Right cardiac atrium (tissue), 5 donors: ENCODE measurements around the gene NR2E1. TPM values are rescaled to one million over a fixed set of nuclear protein-coding genes. Genes with fewer than 3 reads are reported as not detected.

Experiments used
- ATAC-seq, 2 donors: fragments of 200-7000 bp; cut with Tn5 transposase; one replicate each; pipeline versions ENCODE4 v1.8.0 to v1.9.1; 2020; ENCODE audit warnings: moderate library complexity in 2 of 2, mild to moderate bottlenecking in 1 of 2
- DNase-seq, 3 donors: peaks; one replicate each; pipeline ENCODE4 v3.0.0-alpha.2; 2020
- H3K27ac ChIP-seq: one replicate; pipeline ENCODE4 v1.5.1; 2013; ENCODE audit warnings: mild to moderate bottlenecking, low read length, control low read depth, moderate library complexity
- H3K27me3 ChIP-seq: one replicate; pipeline ENCODE4 v1.6.1; 2013; ENCODE audit not compliant: control insufficient read depth, insufficient read depth
- H3K4me1 ChIP-seq: one replicate; pipeline ENCODE4 v1.6.1; 2013; ENCODE audit warnings: low read length; ENCODE audit not compliant: control insufficient read depth, insufficient read depth
- H3K4me3 ChIP-seq: one replicate; pipeline ENCODE4 v1.5.1; 2013; ENCODE audit warnings: low read length, control low read depth
- H3K9me3 ChIP-seq: one replicate; pipeline ENCODE4 v1.6.1; 2013; ENCODE audit warnings: low read length; ENCODE audit not compliant: control insufficient read depth
- WGBS: extraction: QIAGEN DNeasy Blood & Tissue Kit; methylation state at CpG from one replicate; pipeline ENCODE4 v1.1.7; 2013; 5-methylcytosine and 5-hydroxymethylcytosine counted together
- intact Hi-C, 4 donors: fragments of 100-400 bp; cut with DNase I; formaldehyde crosslinking; loops; one replicate each; pipeline versions ENCODE4 v1.11.0 to v1.14.0; 2022 to 2023
- polyA plus RNA-seq: library from polyadenylated mRNA; stranded (reverse); fragments of 200-250 nt; gene quantifications from one replicate; pipeline ENCODE4 v1.2.3, GENCODE V29; 2013
- total RNA-seq, 4 donors: library from RNA; stranded (reverse); fragmentation: NEBNext Ultra II Directional; extraction: Animal tissue kit (Norgen Biotek cat#: 25700); gene quantifications; one replicate each; pipeline ENCODE4 v1.2.1, GENCODE V29; 2021
- donor health status: healthy with polysubstance abuse.
- donor health status: DM: no; HTN: yes; CAD: no.
- donor health status: DM: no; HTN: no; CAD: no.
- donor health status: DM: no; HTN: yes; CAD: no; lungs with severe emphysema.
- donor health status: DM: yes; HTN: yes; CAD: no.

The NR2E1 gene
- total and polyA plus RNA-seq, 5 donors: not detected

DNA sequence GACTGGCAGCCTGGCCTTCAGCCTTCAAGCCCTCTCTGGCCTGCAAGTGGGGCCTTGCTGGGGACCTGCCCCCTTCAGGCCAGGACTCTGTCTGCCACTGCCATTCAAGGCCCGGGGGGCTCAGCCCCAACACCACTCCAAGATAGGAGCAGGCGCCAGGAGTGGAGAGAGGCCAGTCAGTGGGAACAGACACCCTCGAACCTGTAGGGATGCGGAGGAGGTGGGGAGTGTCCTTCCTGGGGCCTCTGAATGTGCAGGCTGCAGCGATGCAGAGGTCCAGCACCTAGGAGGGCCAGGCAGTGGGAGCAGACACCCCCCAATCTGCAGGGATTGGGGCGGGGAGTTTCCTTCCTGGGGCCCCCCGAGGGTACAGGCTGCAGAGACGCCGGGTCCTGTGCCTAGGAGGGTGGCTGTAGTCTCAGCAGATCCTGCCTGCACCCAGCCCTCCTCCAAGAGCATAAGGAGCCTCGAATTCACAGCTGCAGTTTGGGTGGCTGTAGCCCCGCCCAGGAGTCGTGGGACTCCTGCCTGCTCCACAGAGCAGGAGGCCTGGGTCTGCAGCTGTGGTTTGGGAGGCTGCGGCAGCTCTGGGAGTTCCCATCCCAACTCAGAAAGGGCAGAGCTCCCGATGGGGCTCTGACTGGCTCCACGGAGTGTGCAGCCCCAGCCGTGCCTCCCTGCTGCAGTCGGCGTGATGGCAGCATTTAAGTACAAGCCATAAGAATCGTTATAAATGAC lies 33.1 kb downstream of the NR2E1 start:
- intact Hi-C loops: no loop called here
- Histone ChIP-seq H3K27ac (no peak overlapping the region), H3K4me1 (no peaks in the 10 kb centered on the region), H3K9me3 (no peaks in the 10 kb centered on the region), H3K27me3 (no peaks in the 10 kb centered on the region), H3K4me3 (no peak overlapping the region)
- DNase-seq (no peak), ATAC-seq (no peak)
- 84% methylated on average over 19 of the region's 19 CpGs for WGBS

DNA sequence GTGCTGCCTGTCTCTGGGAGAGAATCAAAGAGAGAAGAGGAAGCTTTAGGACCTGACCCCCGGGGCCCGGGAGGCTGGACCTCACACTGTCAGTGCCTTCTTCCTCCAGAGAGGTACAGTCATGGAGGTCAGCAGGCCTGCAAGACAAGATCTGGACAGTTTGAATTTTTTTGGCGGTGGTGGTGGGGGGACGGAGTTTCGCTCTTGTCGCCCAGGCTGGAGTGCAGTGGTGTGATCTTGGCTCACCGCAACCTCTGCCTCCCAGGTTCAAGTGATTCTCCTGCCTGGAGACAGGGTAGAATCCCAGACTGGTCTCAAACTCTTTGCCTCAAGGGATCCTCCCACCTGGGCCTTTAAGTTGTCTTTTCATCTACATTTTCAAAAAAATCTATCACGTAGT lies 34.4 kb downstream of the NR2E1 start:
- no peaks in the 10 kb centered on the region for H3K9me3 ChIP-seq
- intact Hi-C loops: no loop called here
- DNase-seq: no peak
- H3K4me3 ChIP-seq: no peak overlapping the region
- no peak for ATAC-seq
- H3K27ac ChIP-seq: no peak overlapping the region
- no peaks in the 10 kb centered on the region for H3K27me3 ChIP-seq
- 94% methylated on average over 8 of the region's 8 CpGs for WGBS
- H3K4me1 ChIP-seq: no peaks in the 10 kb centered on the region

DNA sequence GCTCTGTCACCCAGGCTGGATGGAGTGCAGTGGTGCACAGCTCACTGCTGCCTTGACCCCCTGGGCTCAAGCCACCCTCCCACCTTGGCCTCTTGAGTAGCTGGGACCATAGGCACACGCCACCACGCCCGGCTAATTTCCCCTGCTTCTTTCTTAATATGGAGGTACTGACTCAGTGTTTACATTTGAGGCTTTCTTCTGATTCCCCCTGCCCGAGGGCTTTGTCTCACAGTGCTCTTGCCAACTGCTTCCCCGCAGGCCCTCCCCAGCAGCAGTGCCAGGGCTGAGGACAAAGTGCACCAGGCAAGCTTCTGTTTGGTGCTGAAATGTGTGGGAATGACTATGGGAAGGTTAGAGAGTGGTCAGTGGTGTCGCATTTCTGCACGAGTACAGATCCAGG lies 34.8 kb downstream of the NR2E1 start:
- DNase-seq: no peak
- no peak for ATAC-seq
- Histone ChIP-seq H3K4me3 (no peak overlapping the region), H3K27ac (no peak overlapping the region), H3K4me1 (no peaks in the 10 kb centered on the region), H3K27me3 (no peaks in the 10 kb centered on the region), H3K9me3 (no peaks in the 10 kb centered on the region)
- intact Hi-C loops: no loop called here
- 86% methylated on average over 7 of the region's 7 CpGs for WGBS

DNA sequence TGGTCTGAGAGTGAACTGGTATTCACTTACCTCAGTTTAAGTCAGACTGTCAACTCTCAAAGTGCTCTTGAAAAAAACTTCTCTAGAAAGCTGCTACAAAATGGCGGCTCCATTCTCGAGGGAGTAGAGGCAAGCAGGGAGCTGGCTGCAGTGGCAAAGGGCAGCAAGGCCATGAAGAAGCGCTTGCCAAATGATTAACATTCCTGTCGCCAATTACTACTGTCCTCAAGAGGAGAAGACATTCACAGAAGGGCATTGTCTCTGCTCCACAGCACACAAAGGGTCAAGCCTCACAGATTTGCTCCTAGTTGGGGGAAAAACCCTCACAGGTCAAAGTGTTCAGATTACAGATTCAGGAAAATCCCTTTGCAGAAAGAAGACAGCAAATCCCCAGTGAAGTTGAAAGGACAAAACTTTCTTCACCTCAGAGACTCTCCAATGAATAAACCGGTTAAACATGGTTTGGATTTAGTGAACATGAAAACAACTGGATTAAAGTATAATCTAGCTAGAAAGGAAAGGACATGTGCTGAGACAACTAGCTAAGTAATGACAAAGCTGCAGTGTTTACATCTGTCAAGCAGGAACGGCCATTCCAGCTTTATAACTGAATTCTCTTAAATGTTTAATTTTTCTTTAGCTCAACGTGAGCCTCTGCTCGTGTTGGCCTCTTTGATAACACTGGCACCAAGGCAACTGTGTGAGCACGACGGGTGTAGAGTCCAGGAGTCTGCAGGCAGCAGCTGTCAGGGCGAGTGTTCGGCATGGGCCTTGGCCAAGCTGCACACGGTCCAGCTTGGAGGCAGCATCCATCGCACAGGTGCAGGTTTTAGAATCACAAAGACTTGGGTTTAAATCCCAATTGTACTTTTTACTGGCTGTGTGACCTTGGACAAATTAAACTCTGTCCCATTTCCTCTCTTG lies 37.6 kb downstream of the NR2E1 start:
- DNase-seq (no peak), ATAC-seq (no peak)
- 71% methylated on average over 14 of the region's 14 CpGs for WGBS
- Histone ChIP-seq H3K27me3 (no peaks in the 10 kb centered on the region), H3K27ac (no peak overlapping the region), H3K9me3 (no peaks in the 10 kb centered on the region), H3K4me3 (no peak overlapping the region), H3K4me1 (no peaks in the 10 kb centered on the region)
- intact Hi-C loops: no loop called here

DNA sequence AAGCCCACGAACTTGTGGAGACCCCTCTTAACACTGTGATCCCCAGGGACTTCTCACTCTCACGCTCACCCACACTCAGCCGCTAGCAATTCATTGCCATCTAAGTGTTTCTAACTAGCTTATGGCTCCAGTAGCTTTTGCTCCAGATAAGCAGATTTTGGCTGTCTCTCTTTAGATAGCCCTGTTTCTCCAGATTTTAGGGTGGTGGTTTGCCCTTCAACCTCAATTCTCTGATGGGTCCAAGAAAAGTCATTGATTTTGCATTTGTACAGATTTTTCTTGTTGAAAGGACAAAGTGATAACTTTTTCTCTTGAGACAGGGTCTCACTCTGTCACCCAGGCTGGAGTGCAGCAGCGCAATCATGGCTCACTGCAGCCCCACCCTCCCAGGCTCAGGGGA lies 41.2 kb downstream of the NR2E1 start:
- ATAC-seq: no peak
- Histone ChIP-seq H3K27me3 (no peaks in the 10 kb centered on the region), H3K4me1 (peaks cover 4% of the 10 kb centered on the region), H3K9me3 (no peaks in the 10 kb centered on the region), H3K27ac (no peak overlapping the region), H3K4me3 (no peak overlapping the region)
- intact Hi-C loops: no loop called here
- DNase-seq: no peak
- 93% methylated on average over 4 of the region's 4 CpGs for WGBS

DNA sequence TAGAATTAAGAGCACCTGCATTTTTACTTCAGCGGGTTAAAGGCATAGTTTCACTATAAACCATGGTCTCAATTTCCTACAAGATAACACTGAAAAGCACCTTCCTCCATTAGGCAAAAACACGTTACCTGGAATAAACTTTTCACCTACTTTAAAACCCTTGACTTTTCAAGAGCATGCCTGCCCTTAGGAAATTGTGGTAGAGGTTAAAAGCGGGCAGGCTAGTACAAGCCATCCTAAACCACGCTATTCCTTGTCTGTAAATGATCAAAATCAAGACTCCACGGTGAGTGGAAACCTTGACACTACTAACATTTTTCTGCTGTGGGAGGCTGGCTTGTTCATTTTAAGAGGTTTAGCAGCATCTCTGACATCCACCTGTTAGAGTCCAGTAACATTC lies 43.9 kb downstream of the NR2E1 start:
- intact Hi-C loops: no loop called here
- ATAC-seq (no peak), DNase-seq (no peak)
- Histone ChIP-seq H3K4me3 (no peak overlapping the region), H3K27ac (no peak overlapping the region), H3K9me3 (no peaks in the 10 kb centered on the region), H3K4me1 (peaks cover 4% of the 10 kb centered on the region), H3K27me3 (no peaks in the 10 kb centered on the region)
- 93% methylated on average over 5 of the region's 5 CpGs for WGBS

DNA sequence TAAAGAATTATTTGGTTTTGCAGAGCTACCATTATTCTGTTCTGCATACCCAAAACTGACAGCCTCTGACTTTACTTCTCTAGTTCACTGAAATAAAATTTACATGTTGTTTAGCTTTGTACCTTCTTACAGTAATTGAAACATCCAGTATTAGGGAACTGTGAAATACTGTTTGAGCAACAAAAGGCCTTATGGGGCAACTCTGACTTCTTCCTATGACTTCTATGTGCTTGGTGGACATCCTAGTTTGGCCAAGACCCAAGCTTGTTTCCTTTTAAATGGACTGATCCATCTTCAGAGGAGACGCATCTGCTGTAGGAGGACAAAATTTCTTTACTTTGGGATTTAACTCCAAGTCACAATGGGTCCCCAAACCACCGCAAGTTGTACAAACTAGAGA lies 44.7 kb downstream of the NR2E1 start:
- H3K27ac ChIP-seq: no peak overlapping the region
- no peaks in the 10 kb centered on the region for H3K27me3 ChIP-seq
- H3K4me1 ChIP-seq: peaks cover 4% of the 10 kb centered on the region
- no peaks in the 10 kb centered on the region for H3K9me3 ChIP-seq
- WGBS: 78% methylated on average over 2 of the region's 2 CpGs
- DNase-seq: no peak
- H3K4me3 ChIP-seq: no peak overlapping the region
- intact Hi-C loops: no loop called here
- no peak for ATAC-seq

DNA sequence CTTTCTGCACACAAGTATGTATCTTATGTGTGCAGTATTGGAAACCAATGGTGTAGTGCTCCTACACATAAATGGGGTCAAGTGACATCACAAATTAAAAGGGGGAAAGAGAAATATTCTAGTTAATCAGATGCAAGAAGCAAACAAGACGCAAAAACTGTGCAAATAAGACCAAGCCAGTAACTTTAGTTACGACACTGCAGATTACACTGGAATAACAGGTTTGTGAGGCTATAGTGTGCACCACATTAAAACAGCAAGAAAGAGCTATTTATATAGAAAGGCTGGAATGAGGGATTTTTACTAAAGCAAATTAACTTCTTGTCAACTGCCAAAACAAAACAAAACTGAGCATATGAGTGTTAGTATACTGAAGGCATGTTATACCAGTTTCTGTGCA lies 45.8 kb downstream of the NR2E1 start:
- H3K9me3 ChIP-seq: no peaks in the 10 kb centered on the region
- intact Hi-C loops: no loop called here
- no peaks in the 10 kb centered on the region for H3K27me3 ChIP-seq
- 96% methylated on average over 2 of the region's 2 CpGs for WGBS
- DNase-seq (no peak), ATAC-seq (no peak)
- H3K4me1 ChIP-seq: peaks cover 4% of the 10 kb centered on the region
- no peak overlapping the region for H3K4me3 ChIP-seq
- H3K27ac ChIP-seq: no peak overlapping the region

DNA sequence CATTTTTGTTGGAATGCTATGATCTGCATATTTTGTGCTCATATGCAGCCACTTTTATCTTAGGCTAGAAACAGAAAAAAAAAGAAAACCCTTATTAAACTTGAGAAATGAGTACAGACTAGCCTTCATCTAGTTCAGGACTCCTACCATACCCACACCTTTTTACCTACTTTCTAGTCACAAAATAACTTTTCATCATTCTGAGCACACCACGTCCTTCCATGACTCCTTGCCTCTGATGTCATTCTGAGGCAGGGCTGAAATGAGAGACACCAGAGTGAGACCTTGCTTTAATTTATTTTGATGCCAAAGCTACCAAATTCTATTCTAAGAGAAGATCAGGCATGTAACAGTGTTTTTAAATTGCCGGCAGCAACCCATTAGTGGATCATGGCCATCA lies 56.2 kb downstream of the NR2E1 start:
- intact Hi-C loops: no loop called here

DNA sequence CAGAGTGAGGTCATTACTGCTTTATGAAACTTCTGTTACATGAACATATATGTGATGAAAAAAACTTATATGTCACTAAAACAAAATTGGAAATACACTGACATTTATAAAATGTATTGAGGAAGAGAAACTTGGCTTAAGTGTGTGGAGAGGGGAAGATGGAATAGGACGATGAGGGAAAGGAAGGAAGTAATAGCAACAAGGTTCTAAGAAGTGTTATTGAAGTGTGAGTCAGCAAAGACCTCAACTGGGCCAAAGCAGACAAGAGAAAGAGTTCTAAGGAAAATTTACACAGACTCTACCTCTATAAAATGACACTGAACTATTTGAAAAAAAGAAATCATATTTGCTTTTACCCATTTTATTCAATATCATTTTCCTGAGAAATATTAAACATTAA lies 56.7 kb downstream of the NR2E1 start:
- 48% methylated on average over 1 of the region's 1 CpG for WGBS
- Histone ChIP-seq H3K27ac (no peak overlapping the region), H3K4me3 (no peak overlapping the region), H3K9me3 (no peaks in the 10 kb centered on the region), H3K27me3 (no peaks in the 10 kb centered on the region), H3K4me1 (no peaks in the 10 kb centered on the region)
- ATAC-seq (no peak), DNase-seq (no peak)
- intact Hi-C loops: no loop called here

More for the DNA sequence above, 56.2 kb downstream of the NR2E1 start:
- 84% methylated on average over 2 of the region's 2 CpGs for WGBS
- DNase-seq: no peak
- no peaks in the 10 kb centered on the region for H3K9me3 ChIP-seq
- no peak overlapping the region for H3K27ac ChIP-seq
- no peaks in the 10 kb centered on the region for H3K27me3 ChIP-seq
- no peak overlapping the region for H3K4me3 ChIP-seq
- ATAC-seq: no peak
- H3K4me1 ChIP-seq: no peaks in the 10 kb centered on the region

DNA sequence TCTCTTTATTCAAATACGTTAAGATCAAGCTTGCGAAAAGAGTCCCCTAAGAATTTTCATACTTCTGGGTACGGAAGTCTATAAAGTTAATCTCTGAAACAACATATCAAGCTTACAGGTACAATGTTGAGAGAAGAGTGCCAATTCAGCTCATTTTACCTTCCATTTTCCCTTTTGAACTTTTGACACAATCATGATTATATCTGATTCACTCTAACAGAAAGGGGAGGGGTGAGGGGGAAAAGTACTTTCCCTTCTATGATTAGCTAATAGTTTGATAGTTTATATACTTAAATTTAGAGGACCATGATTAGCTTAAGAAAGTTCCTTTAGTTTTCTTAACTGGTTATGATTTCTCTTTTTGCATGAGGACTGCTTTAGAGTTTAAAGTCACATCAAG lies 61.5 kb downstream of the NR2E1 start:
- H3K27me3 ChIP-seq: no peaks in the 10 kb centered on the region
- WGBS: 92% methylated on average over 3 of the region's 3 CpGs
- intact Hi-C loops: no loop called here
- ATAC-seq: no peak
- H3K4me1 ChIP-seq: no peaks in the 10 kb centered on the region
- H3K9me3 ChIP-seq: no peaks in the 10 kb centered on the region
- no peak overlapping the region for H3K4me3 ChIP-seq
- no peak for DNase-seq
- H3K27ac ChIP-seq: no peak overlapping the region
